ENCODE measurements around the gene TSSK2.
"Not testable (repeated sequence)": the region's sequence is repeated elsewhere in the genome, so short reads cannot be mapped to it uniquely, and the experiment has no call there.

Gene TSSK2

DNA sequence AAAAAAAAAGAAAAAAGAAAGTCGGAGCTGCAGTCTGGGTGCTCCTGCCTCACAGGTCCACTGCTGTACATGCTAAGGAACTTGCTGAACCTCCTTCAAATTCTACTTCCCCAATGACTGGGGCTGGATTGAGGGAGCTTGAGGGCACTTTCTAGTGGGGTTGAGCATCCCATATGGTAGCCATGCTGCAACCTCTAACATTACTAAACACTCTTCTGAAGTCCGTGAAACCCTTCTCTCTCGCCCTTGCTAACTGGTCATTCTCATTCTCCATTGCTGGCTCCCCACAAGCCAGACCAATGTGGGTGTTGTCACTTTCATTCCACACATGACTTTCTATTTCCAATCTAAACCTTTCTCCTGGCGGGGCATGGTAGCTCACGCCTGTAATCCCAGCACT lies 12.1 kb downstream of the TSSK2 start:
- DNase-seq (ENCODE audit: low spot score) = no peak

DNA sequence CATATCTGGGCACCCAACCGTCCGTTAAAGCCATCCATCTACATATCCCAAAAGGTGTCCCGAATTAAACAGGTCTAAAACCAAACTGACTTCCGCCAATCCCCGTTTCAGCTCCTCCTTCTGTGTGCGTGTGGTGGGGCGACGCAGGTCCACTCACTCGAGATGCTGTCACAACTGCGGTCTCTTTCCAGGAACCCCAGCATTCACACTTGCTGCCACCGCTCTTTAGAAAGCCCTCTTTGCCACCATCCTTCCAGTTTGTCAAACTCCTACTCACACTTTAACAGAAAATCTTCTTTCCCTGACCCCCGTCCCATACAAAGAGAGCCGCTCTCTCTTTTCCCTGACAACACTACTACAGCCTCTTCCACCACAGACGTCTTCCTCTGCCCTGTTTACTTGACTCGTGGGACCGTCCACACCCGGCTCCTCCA lies 12.9 kb downstream of the TSSK2 start:
- DNase-seq (ENCODE audit: low spot score) = no peak

DNA sequence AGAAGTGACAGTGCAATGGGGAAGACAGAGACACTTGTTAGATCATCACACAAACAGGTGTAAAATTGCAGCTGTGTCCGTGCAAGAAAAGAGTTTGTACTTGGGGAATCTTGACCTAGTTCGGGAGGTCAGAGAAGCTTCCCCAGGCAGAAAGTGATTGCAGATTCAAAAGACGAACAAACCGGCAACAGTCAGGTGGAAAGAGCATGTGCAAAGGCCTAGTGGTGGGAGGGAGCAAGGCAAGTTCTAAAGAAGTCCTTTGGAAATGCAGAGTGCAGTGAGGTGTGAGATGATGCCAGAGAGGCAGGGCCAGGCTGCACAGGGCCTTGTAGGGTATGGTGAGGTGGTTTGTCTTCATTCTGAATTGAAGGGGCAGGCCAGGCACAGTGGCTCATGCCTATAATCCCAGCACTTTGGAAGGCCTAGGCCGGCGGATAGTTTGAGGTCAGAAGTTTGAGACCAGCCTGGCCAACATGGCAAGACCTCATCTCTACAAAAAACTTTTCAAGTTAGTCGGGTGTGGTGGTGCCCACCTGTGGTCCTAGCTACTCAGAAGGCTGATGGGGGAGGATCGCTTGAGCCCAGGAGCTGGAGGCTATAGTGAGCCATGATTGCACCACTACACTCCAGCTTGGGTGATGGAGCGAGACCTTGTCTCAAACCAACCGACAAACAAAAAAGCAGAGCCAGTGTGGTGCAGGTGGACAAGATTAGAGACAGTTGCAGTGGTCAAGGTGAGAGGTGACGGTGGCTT lies 15.3 kb downstream of the TSSK2 start:
- no peak for DNase-seq (ENCODE audit: low spot score)

DNA sequence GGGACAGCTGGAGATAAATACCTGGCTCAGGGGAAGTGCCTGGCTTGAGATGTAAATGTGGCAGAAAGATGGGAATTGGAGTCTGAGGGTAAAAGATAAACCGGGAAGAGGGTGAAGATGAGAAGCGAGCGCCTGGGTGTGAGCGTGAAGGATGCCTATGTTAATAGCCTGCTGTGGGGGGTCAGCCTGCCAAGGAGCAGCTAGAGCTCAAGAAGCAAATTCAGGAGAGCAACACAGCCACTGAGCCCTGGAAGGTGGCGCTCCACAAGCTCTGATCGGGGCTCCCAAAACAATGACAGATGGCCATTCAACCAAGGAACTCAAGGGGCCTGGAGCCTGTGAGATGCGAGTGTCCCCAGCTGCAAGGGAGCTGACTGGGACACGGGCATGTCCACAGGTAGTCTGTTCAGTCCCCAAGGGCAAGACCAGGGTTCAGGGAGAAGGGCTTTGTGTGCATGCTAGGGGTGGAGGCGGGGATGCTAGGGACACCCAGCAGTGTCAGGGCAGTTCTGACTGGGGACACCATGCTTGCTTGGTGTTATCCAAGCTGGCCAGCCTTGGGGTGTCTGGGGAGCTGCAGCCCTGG lies 16.2 kb downstream of the TSSK2 start:
- no peak for DNase-seq (ENCODE audit: low spot score)

DNA sequence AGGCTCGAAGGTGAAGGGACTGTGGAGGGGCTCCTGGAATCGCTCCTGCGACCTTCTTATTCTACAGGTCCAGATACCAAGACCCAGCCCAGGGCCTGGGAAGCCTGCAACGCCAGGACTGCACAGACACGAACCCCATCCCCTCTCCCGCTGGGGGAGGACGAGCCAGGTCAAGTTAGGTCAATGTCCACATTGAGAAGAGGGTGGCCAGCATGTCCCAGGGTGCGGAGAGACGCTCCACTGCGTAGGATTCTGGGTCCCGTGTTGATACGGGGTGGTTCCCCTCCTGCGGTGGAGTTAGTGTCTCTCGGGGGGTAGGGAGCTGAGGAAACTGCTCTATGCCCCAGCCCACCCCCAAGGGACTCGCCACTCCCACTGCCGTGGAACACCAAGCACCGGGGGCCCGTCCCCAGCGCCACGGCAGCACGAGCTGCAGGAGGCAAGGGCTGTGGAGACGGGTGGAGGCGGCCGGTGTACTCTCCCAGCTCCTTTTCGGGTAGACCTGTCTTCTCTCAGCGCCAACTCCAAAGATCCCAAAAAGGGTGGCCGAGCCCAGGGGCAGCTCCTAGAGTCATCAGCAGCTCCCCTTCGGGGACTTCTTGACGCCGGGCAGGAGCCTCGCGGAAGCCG lies 17.4 kb downstream of the TSSK2 start:
- DNase-seq (ENCODE audit: low spot score) = no peak

DNA sequence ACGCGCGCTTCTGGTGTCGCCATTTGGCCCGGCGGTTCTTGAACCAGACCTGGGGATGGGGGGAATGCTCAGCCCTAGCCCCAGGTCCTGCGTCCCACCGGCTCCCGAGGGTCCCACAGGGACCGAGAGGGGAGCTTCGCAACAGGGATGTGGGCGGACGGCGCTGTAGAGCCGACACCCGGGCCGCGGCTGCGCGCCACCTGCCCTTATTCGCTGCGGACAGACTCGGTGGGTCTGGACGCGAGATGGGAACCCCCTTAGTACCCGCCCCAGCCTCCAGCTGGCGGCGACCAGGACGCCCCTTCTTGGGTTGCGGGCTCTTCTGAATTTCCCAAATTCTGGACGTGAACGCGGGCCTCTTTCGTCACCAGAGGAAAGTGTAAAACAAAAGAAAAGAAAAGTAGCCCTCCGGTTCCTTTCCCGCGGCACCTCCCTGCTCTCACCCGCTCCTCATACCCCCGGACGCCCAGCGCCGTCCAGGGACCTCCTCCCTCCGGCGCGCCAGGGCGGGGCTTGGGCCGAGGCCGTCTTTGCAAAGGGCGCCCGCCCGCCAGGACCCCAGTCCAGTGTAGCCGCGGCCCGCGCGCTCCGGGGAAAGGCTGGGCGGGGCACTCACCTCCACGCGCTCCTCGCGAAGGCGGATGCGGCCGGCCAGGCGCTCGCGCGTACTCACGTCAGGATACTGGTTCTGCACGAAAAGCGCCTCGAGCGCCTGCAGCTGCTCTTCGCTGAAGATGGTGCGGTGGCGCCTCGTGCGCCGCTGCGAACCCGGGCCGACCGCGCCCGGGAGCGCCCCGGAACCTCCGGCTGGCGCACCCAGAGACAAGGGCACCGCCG lies 18.2 kb downstream of the TSSK2 start:
- no peak for DNase-seq (ENCODE audit: low spot score)

DNA sequence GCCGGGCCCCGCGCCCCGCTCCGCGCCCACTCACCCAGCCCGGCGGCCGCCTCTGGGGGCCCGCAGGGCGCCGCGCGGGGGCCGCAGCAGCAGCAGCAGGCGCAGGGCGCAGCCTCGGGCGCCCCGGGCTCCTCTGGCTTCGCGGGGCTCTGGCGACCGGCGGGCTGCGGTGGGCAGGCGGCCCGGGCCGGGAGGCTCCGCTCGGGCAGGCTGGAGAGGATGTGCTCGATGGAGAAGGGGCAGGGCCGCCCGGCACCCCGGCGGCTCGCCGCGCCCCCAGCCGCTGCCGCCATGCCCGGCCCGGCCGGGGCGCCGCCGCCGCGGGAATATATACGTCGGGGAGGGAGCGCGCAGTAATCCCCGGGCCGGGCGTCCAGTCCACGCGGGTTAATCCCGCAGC lies 18.9 kb downstream of the TSSK2 start, which contains the start of gene GSC2:
Gene GSC2 (minus strand): TSS at position 302 of the 400 bp plus-strand sequence. CDS start 9 bp downstream, at position 293.
- DNase-seq (ENCODE audit: low spot score) = no peak

DNA sequence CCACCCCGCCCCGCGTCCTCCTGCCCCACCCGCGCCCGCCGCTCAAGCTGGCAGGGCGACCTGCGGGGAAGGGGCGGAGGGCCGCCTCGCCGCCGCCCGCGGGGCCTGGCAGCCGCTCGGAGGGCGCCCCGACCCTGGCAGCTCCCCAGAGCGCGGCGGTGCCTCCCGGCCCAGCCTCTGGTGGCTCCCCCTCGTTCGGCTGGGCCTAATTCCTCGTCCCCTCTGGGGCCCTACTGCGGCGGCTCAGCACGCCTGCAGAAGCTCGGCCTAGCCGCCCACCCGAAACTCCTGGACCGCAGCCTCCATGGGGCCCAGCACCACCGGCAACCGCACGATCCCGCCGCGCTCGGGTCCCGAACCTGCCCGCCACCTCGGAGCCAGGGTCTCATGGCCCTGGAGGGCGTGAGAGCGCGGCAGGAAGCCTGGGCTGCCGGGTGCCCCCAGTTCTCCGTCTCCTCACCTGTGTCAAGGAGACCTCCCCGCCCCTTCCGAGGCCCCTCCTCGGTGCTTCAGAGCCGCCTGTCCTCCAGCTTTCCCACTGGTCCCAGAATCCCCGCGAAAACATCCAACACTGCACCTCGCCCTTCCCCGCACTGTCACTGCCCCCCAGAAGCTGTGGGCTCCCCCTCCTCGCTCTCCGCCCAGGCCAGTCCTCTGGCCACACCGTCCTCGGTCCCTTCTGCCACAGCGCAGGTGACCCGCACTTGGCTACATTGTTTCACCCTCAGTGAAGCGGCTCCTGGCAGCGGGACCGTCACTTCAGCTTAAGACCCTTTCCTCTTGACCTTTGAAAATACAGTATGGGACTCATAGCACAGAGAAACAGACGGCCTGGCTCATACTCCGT lies 19.6 kb downstream of the TSSK2 start:
- DNase-seq (ENCODE audit: low spot score) = no peak

DNA sequence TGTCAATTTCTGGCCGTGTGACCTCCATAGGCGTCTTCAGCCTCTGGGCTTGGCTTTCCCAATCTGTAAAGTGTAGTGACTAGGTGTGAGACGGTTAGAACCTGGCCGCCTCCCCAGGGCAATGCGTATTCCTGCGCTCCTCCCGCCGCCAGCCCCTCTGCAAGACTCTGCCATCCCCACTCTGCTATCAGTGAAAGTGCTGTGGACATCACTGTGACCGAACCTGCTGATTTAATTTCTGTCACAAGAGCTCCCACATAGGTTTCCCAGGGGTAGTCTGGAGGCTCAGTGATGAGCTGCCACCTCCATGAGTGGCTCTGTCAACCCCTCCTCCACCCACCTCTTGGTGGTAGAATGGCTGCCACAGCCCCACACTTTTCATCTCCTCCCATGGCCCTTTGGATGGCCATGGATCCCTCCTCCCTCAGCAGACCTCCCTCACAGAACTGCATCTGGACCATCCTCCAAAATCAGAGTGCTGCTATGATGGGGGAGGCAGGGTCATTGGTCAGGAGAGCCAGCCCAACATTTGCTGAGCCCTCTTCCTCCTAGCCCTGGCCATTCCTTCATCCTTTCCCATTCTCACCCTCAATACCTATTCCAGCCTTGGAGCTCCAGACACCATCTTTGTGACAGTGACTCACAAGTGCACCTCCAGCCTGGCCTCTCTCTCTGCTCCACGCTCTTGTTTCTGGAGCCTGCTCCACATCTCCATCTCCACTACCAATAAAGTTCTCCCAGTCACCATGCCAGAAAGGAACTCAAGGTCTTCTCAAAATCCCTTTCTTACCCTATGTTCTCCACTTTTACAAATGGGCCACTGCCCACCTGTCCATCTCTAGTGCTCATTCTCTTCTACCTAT lies 20.5 kb downstream of the TSSK2 start:
- DNase-seq (ENCODE audit: low spot score) = no peak

DNA sequence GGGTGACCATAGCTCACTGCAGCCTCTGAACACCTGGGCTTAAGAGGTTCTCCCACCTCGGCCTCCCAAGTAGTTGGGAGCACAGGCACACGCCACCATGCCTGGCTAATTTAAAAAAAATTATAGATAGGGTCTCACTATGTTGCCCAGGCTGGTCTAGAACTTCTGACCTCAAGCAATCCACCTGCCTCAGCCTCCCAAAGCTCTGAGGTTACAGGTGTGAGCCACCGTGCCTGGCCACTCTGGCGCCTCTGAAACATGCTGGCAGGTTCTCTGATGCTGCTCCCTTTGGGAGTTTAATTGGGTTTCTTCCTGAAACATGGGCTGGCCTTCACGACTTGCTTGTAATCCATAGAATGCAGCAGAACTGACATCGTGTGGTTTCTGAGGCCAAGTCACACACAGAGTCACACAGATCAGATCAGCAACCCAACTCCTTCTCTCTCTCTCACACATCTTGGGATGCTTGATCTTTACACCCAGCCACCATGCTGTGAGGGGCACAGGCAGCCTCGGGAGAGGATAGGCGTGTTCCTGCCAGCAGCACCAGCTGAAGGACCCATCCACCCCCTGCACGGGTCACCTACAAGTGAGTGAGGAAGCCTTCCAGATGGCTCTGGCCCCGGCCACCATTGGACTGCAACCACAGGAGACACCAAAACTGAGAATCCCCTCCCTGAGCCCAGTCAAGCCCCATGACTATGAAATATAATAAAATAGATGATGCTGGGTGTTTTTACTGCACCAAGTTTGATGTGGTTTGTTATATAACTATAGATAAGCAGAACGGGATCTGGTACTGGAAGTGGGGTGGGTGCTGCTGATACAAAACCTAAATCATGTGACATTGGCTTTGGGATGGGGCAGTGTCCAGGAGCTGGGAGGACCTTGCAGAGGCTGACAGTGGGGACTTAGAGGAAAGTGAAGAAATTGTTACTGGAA lies 22.1 kb downstream of the TSSK2 start:
- no peak for DNase-seq (ENCODE audit: low spot score)

DNA sequence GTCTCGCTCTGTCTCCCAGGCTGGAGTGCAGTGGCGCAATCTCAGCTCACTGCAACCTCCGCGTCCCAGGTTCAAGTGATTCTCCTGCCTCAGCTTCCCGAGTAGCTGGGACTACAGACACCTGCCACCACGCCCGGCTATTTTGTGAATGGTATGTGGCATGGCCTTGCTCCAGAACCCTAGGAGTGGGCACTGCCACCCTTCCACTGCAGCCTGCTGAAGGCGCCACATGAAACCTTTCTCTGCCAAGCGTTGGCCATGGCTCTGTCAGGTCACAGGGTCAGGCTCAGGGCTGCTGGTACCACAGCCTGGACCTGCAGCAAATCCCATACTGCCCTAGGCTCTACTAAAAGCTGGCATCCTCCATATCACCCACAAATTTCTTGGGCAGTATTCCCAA lies 25.0 kb downstream of the TSSK2 start:
- not testable (repeated sequence) for DNase-seq (ENCODE audit: low spot score)

DNA sequence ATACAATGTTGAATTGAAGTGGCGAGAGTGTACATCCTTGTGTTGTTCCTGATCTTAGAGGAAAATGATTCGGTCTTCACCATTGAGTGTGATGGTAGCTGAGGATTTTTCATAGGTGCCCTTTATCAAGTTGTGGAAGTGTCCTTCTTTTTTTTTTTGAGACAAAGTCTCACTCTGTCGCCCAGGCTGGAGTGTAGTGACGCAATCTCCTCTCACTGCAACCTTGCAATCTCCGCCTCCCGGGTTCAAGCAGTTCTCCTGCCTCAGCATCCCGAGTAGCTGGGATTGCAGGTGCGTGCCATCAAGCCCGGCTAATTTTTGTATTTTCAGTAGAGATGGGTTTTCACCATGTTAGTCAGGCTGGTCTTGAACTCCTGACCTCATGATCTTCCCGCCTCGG lies 27.5 kb downstream of the TSSK2 start:
- not testable (repeated sequence) for DNase-seq (ENCODE audit: low spot score)

DNA sequence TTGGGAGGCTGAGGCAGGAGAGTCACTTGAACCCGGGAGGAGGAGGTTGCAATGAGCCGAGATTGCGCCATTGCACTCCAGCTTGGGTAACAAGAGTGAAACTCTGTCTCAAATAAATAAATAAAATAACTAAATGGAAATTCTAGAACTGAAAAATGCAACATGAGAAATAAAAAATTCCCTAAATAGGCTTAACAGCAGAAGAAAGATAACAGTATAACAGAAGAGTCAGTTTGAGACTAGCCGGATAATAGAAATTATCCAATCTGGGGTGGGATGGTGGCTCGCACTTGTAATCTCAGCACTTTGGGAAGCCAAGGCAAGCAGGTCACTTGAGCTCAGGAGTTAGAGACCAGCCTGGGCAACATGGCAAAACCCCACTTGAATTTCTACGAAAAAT lies 33.3 kb downstream of the TSSK2 start:
- DNase-seq (ENCODE audit: low spot score) = no peak

DNA sequence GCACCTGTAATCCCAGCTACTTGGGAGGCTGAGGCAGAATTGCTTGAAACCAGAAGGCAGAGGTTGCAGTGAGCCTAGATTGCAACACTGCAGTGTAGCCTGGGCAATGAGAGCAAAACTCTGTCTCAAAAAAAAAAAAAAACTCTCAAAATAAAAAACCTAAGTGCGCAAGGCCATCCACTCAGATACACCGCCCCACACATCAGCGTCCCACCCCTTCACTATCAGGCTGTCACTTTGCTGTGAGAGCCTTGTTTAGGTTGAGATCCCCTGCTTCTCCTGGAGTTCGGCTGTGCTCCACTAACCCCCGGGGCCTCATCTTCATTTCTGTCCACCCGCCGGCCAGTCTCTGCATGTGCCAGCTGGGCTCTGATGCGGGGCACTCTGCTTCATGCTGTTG lies 35.3 kb downstream of the TSSK2 start:
- DNase-seq (ENCODE audit: low spot score) = no peak

DNA sequence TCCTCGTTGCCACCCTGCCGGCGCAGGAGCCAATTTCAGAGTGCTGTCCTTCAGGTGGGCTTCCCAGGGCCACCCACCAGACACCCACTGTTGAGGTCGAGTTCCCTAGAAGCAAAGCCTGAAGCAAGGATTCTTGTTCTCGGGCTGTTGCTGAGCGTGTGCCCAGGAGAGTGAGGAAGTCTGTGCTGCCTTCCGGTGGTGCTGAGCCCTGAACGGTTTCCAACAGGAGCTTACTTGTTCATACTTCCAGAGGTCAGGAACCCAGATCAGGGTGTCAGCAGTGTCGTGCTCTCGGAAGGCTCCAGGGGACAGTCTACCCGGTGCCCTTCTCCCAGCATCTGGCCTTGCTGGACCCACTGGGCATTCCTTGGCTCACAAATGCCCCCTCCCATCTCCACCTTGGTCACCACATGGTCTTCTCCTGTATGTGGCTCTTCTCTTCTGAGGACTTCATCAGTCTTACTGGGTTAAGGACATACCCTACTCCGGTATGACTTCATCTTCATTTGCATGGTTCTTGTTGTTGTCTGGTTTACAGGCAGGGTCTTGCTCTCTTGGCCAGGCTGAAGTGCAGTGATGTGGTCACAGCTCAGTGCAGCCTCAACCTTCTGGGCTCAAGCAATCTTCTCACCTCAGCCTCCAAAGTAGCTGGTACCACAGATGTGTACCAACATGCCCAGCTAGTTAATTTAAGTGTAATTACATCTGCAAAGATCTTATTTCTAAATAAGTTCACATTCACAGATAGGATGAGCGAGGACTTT lies 36.2 kb downstream of the TSSK2 start:
- no peak for DNase-seq (ENCODE audit: low spot score)

DNA sequence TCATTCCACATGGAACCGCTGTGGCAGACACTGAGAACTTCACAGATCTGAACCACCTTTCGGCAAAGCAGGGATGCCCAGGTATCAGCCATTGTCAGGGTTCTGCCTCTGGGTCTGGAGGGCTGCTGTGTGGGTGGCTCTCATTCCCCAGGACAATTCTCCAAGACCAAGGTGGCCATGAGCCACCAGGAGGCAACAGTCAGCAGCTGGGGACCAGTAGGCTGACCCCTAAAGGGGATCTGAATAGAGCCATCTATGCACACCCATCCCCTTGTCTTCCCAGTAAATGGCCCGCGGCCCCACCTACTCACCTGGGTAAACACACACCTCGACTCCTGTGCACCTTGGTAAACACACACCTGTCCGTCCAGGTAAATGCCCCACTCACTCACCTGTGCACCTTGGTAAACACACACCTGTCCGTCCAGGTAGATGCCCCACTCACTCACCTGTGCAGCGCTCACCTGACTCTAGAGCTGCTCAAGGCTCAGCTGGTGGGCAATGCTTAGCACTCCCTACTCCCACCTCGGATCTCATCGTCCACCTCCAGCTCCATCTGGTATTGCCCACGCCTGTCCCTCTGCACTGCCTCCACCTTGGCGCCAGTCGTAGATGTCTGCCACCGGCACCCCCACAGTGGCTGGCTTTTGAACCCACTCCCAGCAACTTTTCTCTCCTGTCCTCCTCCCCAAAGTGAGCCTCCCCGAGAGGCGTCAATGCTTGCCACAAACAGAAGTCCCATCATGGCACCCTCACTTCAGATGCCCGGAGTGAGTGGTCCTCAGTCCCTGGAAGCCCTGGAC lies 37.2 kb downstream of the TSSK2 start:
- DNase-seq (ENCODE audit: low spot score) = no peak

DNA sequence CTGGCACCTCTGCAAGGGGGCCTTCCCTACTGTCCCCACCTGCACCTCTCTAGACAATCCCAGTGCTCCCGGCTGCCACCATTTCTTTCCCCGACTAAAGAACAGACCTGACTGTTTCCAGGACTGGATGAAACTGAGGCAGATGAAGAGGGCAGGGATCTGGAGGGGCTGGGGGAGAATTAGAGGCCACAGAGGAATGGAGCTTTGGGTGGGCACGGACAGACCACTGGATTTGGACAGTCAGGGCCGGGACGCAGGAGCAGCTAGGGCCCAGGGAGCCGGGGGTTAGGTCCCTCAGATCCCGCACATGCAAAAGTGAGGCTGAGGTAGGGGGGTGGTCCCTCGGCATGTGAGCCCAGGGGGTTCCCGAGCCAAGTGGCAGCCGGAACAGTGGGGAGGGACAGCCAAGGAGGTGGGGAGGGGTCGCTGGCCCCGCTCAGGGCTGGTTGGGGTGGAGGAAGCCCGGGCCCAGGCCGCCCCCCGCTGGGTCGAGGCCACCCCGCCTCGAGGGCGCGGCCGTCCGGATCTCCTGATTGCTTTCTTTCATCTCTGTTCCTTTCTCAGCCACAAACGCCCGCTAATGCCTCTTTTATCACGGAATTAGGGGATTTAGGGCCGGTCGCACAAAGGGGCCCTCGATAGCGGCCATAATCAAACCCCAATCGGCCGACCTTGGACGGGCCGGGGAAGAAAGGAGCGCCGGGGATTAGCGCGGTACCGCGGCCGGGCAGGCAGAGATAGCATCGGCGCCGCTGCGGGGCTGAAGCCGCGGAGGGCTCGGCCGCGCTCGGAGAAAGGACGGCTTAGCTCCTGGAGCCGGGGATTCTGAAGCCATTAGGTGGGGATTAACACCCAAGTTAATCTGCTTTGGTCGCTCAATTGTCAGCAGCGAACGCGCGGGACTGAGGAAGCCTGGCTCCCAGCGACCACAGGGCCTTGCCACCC lies 38.2 kb downstream of the TSSK2 start:
- no peak for DNase-seq (ENCODE audit: low spot score)
